ENCODE measurements around the gene WRAP53.
A peak's percentile ranks its signal among the peaks of the same experiment; 100 is the strongest.

The WRAP53 gene

DNA sequence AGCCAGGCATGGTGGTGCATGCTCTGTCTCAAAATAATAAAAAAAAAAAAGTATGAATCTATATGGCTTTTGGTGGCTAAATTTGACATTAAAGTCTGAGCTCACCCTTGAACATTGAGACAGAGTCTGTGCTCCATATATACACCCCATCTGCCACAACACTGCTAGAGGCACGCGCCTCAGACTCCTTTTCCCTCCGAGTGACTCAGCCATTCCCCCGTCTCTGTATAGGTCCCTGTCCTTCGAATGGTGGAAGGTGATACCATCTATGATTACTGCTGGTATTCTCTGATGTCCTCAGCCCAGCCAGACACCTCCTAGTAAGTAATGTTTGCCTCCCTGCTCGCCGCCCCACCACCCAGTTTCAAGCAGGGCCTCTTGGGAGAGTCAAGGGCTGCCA lies 12.2 kb downstream of the WRAP53 start:
- TF ChIP-seq, protein P1, sequence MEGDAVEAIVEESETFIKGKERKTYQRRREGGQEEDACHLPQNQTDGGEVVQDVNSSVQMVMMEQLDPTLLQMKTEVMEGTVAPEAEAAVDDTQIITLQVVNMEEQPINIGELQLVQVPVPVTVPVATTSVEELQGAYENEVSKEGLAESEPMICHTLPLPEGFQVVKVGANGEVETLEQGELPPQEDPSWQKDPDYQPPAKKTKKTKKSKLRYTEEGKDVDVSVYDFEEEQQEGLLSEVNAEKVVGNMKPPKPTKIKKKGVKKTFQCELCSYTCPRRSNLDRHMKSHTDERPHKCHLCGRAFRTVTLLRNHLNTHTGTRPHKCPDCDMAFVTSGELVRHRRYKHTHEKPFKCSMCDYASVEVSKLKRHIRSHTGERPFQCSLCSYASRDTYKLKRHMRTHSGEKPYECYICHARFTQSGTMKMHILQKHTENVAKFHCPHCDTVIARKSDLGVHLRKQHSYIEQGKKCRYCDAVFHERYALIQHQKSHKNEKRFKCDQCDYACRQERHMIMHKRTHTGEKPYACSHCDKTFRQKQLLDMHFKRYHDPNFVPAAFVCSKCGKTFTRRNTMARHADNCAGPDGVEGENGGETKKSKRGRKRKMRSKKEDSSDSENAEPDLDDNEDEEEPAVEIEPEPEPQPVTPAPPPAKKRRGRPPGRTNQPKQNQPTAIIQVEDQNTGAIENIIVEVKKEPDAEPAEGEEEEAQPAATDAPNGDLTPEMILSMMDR (conservative IDR thresholded peaks at IDR 0.05) = no peak
- no peak overlapping the region for H3K27ac ChIP-seq

DNA sequence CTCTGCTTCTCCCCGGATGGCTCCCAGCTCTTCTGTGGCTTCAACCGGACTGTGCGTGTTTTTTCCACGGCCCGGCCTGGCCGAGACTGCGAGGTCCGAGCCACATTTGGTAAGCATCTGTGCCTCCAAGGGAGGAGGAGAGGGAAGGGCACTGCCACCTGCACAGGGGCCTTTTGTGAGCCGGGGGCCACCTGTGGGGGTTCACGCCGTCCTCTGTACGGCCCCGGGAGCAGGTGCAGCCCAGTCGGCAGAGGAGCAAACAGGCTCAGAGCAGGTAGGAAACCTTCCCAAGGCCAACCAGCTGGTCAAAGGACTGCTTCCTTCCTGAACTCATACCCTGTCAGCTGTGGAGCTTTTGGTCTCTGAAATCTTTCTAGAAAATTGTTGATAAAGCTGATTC lies 13.4 kb downstream of the WRAP53 start:
- no peak overlapping the region for H3K27ac ChIP-seq
- TF ChIP-seq, protein P1 (conservative IDR thresholded peaks at IDR 0.05) = no peak

DNA sequence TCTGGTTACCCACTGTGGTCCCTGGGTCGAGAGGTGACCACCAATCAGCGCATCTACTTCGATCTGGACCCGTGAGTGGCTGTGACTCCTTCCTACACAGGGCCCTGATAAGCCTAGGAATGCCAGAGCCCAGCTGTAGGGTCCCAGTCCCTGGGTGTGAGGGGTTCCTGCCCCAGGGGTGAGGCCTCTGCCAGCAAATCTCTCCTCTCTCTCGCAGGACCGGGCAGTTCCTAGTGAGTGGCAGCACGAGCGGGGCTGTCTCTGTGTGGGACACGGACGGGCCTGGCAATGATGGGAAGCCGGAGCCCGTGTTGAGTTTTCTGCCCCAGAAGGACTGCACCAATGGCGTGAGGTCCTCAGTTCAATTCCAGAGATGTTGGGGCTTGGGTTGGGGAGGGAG lies 14.5 kb downstream of the WRAP53 start:
- TF ChIP-seq, protein P1 (conservative IDR thresholded peaks at IDR 0.05) = no peak
- H3K27ac ChIP-seq = no peak overlapping the region

DNA sequence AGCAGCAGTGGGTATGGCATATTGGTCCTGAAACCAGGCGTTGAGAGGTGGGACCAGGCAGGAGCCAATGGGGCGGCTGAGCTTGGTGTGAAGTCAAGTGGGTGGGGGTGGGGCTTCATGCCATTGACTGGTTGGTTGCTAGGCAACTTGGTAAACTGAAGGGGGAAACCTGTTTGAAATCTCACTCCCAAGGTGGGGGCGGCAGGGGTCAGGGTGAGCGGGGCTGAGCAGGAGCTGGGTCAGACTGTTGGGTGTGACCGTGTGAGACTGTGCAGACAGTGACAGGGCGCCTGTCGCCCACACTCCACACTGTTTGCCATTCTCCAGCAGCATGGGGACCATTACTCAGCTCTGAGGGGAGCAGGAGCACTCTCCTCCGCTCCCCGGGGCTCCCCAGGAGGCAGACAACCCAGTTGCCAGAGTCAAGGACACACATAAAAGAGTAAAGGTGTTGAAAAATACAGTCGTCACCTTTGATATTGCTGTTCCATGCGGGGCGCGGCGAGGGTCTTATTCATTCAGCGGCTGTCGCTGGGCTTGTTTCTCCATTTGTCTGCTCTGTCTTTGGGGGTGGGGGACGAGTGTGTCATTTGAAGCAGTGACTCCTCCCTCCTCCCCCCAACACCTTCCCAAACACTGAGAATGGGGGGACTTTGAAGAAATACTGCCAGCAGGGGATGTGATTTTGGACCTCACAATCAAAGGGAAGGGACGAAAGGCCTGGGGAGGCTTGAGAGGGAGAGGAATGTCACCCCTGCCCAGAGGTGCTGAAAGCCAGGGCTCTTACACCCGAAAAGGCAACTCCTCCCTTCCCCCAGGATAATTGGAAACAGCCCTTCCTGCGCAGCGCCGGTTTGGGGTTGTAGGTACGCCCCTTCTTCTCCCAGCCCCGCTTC lies 15.6 kb downstream of the WRAP53 start:
- no peak overlapping the region for H3K27ac ChIP-seq
- TF ChIP-seq, protein P1 (conservative IDR thresholded peaks at IDR 0.05) = no peak

DNA sequence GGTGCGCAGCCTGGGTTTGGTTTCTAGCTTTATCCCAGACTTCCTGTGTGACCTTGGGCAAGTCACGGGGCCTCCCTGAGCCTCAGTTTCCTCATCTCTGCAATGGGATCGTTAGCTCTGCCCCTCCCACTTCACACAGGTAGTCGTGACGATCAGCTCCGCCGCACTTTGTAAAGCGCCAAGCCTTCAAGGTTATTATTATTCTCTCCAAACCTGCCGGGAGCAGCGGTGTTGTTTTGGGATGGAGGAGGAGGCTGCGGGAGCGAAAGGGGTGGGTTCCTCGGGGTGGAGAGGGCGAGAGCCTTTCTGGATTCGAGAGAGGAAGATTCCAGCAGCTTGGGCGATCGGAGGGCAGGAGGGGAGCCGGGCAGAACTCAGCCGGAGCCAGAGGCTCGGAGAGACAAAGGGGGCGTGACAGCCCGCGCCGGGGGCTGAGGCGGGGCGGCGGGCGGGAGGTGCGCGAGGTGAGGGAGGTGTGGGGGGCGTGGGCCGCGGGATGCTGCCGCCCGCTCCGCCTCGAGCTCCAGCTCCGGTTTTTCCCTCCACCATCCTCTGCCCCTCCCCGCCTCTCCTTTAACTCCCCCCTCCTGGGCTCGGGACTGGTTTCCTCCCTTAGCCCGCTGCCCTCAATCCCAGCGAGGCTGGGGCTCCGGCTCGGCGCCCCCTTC lies 16.5 kb downstream of the WRAP53 start, which contains the start of gene EFNB3:
Gene EFNB3 (plus strand): TSS at position 602 of the 668 bp plus-strand sequence. CDS start 397 bp downstream, outside the sequence.
- peak within 1 kb of the TSS; percentile 52; the same call in 1 of the 2 replicates for H3K27ac ChIP-seq
- TF ChIP-seq, protein P1 (conservative IDR thresholded peaks at IDR 0.05) = no peak

DNA sequence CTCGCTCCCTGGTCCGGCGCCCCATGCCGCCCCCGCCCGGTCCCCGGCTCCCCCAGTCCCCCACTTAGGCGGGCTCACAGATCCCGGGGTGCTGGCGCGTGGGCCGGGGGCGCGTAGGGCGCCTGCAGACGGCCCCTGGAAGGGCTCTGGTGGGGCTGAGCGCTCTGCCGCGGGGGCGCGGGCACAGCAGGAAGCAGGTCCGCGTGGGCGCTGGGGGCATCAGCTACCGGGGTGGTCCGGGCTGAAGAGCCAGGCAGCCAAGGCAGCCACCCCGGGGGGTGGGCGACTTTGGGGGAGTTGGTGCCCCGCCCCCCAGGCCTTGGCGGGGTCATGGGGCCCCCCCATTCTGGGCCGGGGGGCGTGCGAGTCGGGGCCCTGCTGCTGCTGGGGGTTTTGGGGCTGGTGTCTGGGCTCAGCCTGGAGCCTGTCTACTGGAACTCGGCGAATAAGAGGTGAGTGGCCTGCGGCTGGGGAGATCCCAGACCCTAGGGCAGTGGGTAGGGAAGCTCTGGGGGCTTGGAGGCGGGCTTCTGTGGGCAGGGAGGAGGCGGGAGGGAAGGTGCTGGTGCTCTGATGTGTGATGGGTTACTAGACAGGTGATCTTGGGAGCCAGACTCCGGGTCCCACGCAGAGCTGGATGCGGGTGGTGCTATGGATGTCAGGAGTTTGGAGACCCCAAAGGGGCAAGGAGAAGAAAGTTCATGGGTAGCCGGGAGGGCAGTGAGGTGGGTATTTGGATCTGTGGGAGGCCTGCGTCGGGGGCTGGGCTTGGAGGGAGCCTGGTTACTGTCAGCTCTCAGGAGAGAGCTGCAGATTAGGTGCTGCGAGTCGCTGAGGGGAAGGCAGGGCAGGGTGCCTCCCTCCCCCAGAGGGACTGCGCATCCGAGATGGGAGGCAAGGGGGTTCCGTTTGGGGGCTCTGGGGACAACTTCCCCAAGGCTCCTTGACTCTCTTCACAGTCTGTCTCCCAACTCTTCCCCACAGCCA lies 17.3 kb downstream of the WRAP53 start:
- TF ChIP-seq, protein P1 (conservative IDR thresholded peaks at IDR 0.05) = no peak
- peak overlapping the region; percentile 52; the same call in 1 of the 2 replicates for H3K27ac ChIP-seq
